Thyroid gland (tissue), 4 donors: ENCODE data around the gene REG1A. TPM values are rescaled to one million over a fixed set of nuclear protein-coding genes. Genes with fewer than 3 reads are reported as not detected.

Experiments
- DNase-seq, 2 donors: peaks; one replicate each; pipeline ENCODE4 v3.0.0-alpha.2; 2019
- H3K27ac ChIP-seq, 3 donors: fragments of 200-600 bp; sonication (generic); 1 replicate in 2 of 3; 2 replicates in 1 of 3; pipeline ENCODE4 v1.5.1; 2016 to 2019; ENCODE audit warnings: mild to moderate bottlenecking in 1 of 3, moderate library complexity in 1 of 3
- H3K27me3 ChIP-seq: fragments of 200-600 bp; sonication (generic); one replicate; pipeline ENCODE4 v1.5.1; 2019
- H3K36me3 ChIP-seq, 2 donors: fragments of 200-600 bp; sonication (generic); one replicate each; pipeline ENCODE4 v1.5.1; 2016 to 2019
- H3K4me1 ChIP-seq, 2 donors: fragments of 200-600 bp; sonication (generic); one replicate each; pipeline ENCODE4 v1.5.1; 2017 to 2019
- H3K4me3 ChIP-seq, 3 donors: fragments of 200-600 bp; sonication (generic); replicated peaks in 1 of 3; 1 replicate in 2 of 3; 2 replicates in 1 of 3; pipeline ENCODE4 v1.5.1; 2016; ENCODE audit warnings: mild to moderate bottlenecking in 1 of 3
- H3K9me3 ChIP-seq: fragments of 200-600 bp; sonication (generic); one replicate; pipeline ENCODE4 v1.5.1; 2017
- CTCF ChIP-seq, 6 experiments: fragments of 200-600 bp in 3 of 6; fragments of 450-650 bp in 3 of 6; sonication (generic) in 3 of 6; IDR thresholded peaks; one replicate each; pipeline ENCODE4 v1.5.1; 2016 to 2019; ENCODE audit warnings: antibody characterized with exemption in 6 of 6, mild to moderate bottlenecking in 2 of 6, inconsistent platforms in 1 of 6, moderate library complexity in 1 of 6
- POLR2A ChIP-seq, 2 donors: fragments of 450-650 bp; IDR thresholded peaks; one replicate each; pipeline ENCODE4 v1.6.1; 2017; ENCODE audit warnings: antibody characterized with exemption in 2 of 2, mild to moderate bottlenecking in 2 of 2, moderate library complexity in 1 of 2
- WGBS, 2 donors: methylation state at CpG; one replicate each; pipeline ENCODE4 v1.1.5; 2017; 5-methylcytosine and 5-hydroxymethylcytosine counted together
- intact Hi-C: fragments of 100-400 bp; cut with DNase I; formaldehyde crosslinking; loops from one replicate; pipeline ENCODE4 v1.15.1; 2023
- total RNA-seq, 4 donors: library from RNA; depleted of rRNA; stranded (reverse); fragments of >200 nt; gene quantifications; one replicate each; pipeline ENCODE4 v1.2.3, GENCODE V29; 2016

REG1A gene
- total RNA-seq, 4 donors from 2014 or later = not detected

GRCh38 chr2:79085382-79085781 lies 34.9 kb upstream of the REG1A start:
- no peaks in the 10 kb centered on the region for H3K27me3 ChIP-seq
- no peak overlapping the region for H3K27ac ChIP-seq
- no peak for DNase-seq
- no peaks in the 10 kb centered on the region for H3K36me3 ChIP-seq
- TF ChIP-seq POLR2A (IDR thresholded peaks at IDR 0.05) = no peak
- TF ChIP-seq CTCF (IDR thresholded peaks at IDR 0.05) = no peak
- no peaks in the 10 kb centered on the region for H3K9me3 ChIP-seq
- intact Hi-C loops = no loop called here
- 88 to 91% methylated on average over 3 of the region's 3 CpGs for WGBS, 2 donors
- no peak overlapping the region for H3K4me3 ChIP-seq
- no peaks in the 10 kb centered on the region for H3K4me1 ChIP-seq

GRCh38 chr2:79086255-79086654 lies 34.0 kb upstream of the REG1A start:
- 76 to 78% methylated on average over 4 of the region's 4 CpGs for WGBS, 2 donors
- no peaks in the 10 kb centered on the region for H3K36me3 ChIP-seq

GRCh38 chr2:79087785-79088364 lies 32.4 kb upstream of the REG1A start, which contains the start of gene REG1B:
TSS of gene REG1B (minus strand) at chr2:79087993. CDS start at chr2:79087612, 381 bp downstream.
- Histone ChIP-seq H3K9me3 (no peaks in the 10 kb centered on the region), H3K27ac (no peak within 1 kb of the TSS), H3K4me3 (no peak within 1 kb of the TSS), H3K36me3 (no peaks in the 10 kb centered on the region), H3K4me1 (no peaks in the 10 kb centered on the region), H3K27me3 (no peaks in the 10 kb centered on the region)
- TF ChIP-seq POLR2A (IDR thresholded peaks at IDR 0.05) (no peak), CTCF (IDR thresholded peaks at IDR 0.05) (no peak)
- 55 to 72% methylated on average over 2 of the region's 2 CpGs for WGBS, 2 donors
- intact Hi-C loops = no loop called here
- no peak for DNase-seq

More at GRCh38 chr2:79086255-79086654, 34.0 kb upstream of the REG1A start:
- no peak for DNase-seq
- TF ChIP-seq CTCF (IDR thresholded peaks at IDR 0.05) (no peak), POLR2A (IDR thresholded peaks at IDR 0.05) (no peak)
- intact Hi-C loops = no loop called here
- Histone ChIP-seq H3K4me1 (no peaks in the 10 kb centered on the region), H3K27me3 (no peaks in the 10 kb centered on the region), H3K9me3 (no peaks in the 10 kb centered on the region), H3K4me3 (no peak overlapping the region), H3K27ac (no peak overlapping the region)

- intact Hi-C loops = no loop called here
- Histone ChIP-seq H3K27ac (no peak overlapping the region), H3K9me3 (no peaks in the 10 kb centered on the region), H3K4me3 (no peak overlapping the region), H3K36me3 (no peaks in the 10 kb centered on the region), H3K4me1 (no peaks in the 10 kb centered on the region), H3K27me3 (no peaks in the 10 kb centered on the region)
- no peak for DNase-seq
- TF ChIP-seq POLR2A (IDR thresholded peaks at IDR 0.05) (no peak), CTCF (IDR thresholded peaks at IDR 0.05) (no peak)
- 91 to 92% methylated on average over 4 of the region's 4 CpGs for WGBS, 2 donors
These were observed 29.6 kb upstream of the REG1A start for GRCh38 chr2:79090693-79091092.

GRCh38 chr2:79097843-79098242 lies 22.4 kb upstream of the REG1A start:
- DNase-seq = no peak
- Histone ChIP-seq H3K4me1 (no peaks in the 10 kb centered on the region), H3K4me3 (no peak overlapping the region), H3K36me3 (no peaks in the 10 kb centered on the region), H3K9me3 (no peaks in the 10 kb centered on the region), H3K27me3 (no peaks in the 10 kb centered on the region), H3K27ac (no peak overlapping the region)
- WGBS, 2 donors = 90 to 94% methylated on average over 6 of the region's 6 CpGs
- no peak for TF ChIP-seq POLR2A (IDR thresholded peaks at IDR 0.05)
- TF ChIP-seq CTCF (IDR thresholded peaks at IDR 0.05) = no peak
- intact Hi-C loops = no loop called here
